ENCODE results near the gene OR4C12. TPM values are rescaled to one million over a fixed set of nuclear protein-coding genes. Genes with fewer than 3 reads are reported as not detected.

OR4C12 gene
- total RNA-seq: not detected in 2 replicates

DNA sequence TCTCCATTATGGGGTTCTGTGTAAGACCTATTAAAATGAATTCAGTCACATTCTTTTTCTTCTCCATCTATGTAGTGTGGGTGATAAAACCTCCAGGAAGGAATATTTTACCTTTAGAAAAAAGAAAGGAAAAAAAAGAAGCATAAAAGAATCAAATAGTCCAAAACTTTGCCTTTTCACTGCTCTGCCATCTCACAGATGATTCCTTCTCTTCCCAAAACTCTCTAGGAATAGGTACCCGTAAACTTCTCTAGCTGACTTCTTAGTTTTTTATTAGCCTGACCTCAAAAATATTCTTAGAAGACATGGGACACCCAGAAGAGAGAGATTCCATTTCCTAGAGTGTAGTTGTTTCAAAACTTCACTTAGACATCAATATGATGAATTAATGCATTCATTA, at the start of gene OR4C12:
Gene OR4C12, minus strand, starts transcription at position 101 of the 400 bp plus-strand sequence. Its CDS starts 34 bp downstream, at position 67.

DNA sequence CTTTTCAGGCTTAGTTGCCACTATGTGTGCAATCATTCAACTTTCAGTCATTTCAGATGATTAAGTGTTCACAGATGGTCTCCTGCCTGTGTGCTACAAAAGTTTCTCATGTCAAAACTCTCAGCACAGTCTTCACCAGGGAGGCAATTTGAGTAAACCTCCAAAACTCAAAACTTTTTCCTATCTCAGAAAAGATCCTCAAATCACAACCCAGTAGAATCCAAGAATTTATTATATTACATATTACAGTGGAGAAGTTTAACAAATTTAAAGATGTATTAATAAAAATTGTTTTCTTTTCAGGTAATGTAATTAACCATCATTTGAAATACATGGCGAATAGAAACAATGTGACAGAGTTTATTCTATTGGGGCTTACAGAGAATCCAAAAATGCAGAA, 30.2 kb downstream of the OR4C12 start, which contains the start of gene OR4C13:
Gene OR4C13, plus strand, starts transcription at position 301 of the 400 bp plus-strand sequence. Its CDS starts 32 bp downstream, at position 333.

Other genes with a start within 250 kb of the OR4C12 start
- gene OR4C13, start 30.1 kb downstream of the OR4C12 start, total RNA-seq: not detected in 2 replicates
- not detected in 2 replicates for gene OR4C45, start 50.3 kb upstream of the OR4C12 start, total RNA-seq